Measurements from ENCODE around the gene ZBTB48. TPM values are rescaled to one million over a fixed set of nuclear protein-coding genes. Genes with fewer than 3 reads are reported as not detected.

Gene ZBTB48
- polyA plus RNA-seq, 1 of the 3 experiments (the other 2 are of a cell fraction), result 31.2 TPM

- H2AFZ ChIP-seq (ENCODE audit: low read depth), result no peak overlapping the region
- H3K4me1 ChIP-seq (ENCODE audit: control insufficient read depth in 1 of 2, insufficient read depth in 2 of 2, low read depth in 1 of 2, low read length in 1 of 2), result peaks cover 0 to 5% of the 10 kb centered on the region in 2 experiments; a peak in 1 of 4 replicates
- no peaks in the 10 kb centered on the region for H3K9me3 ChIP-seq
- peaks cover 3 to 36% of the 10 kb centered on the region in 2 experiments for H3K36me3 ChIP-seq (replicated peaks in 1 of 2; ENCODE audit: control insufficient read depth in 1 of 2, insufficient read depth in 2 of 2, low read length in 1 of 2)
- CTCF ChIA-PET, result interaction anchor here (1.2 to 2.0 kb wide), 2 partner anchors 17 to 74 kb away, joined by 6 to 7 read pairs; partner anchors contain the start of genes NOL9 and TAS1R1
- peaks cover 39% of the 10 kb centered on the region for H3K79me2 ChIP-seq (ENCODE audit: insufficient read depth)
- H3K27me3 ChIP-seq (ENCODE audit: insufficient read depth), result no peaks in the 10 kb centered on the region
- TF ChIP-seq ZBTB33 (IDR thresholded peaks at IDR 0.05; ENCODE audit: borderline replicate concordance, low read depth) (no peak), POLR2AphosphoS5 (IDR thresholded peaks at IDR 0.05; ENCODE audit: low read depth, low read length) (no peak), EP300 (IDR thresholded peaks at IDR 0.05; ENCODE audit: borderline replicate concordance in 1 of 2, low read depth in 1 of 2, low read length in 1 of 2) (no peak), YY1 (IDR thresholded peaks at IDR 0.05; ENCODE audit: low read depth) (no peak), GATA2 (CRISPR knock-in tag; IDR thresholded peaks at IDR 0.05) (no peak), GABPA (IDR thresholded peaks at IDR 0.05; ENCODE audit: low read depth) (no peak)
- POLR2A ChIA-PET, result no interaction called here
- no peak overlapping the region for H3K9ac ChIP-seq
- H3F3A ChIP-seq (replicated peaks; ENCODE audit: insufficient read depth), result peaks cover 11% of the 10 kb centered on the region
- H3K27ac ChIP-seq (ENCODE audit: low read depth in 2 of 2, low read length in 1 of 2), result no peak overlapping the region
- no peak for DNase-seq
- H3K4me3 ChIP-seq (ENCODE audit: low read depth in 2 of 2, low read length in 1 of 2), result no peak overlapping the region
- WGBS (ENCODE audit: low lambda C conversion rate), result 98% methylated on average over 5 of the region's 12 CpGs
- no peaks in the 10 kb centered on the region for H3K9me2 ChIP-seq
- H3K4me2 ChIP-seq, result no peak overlapping the region
- 0 out of 2 replicates have a peak, but pooled peaks cover 7% of the 10 kb centered on the region for H4K20me1 ChIP-seq (ENCODE audit: insufficient read depth)
Measured at GRCh38 chr1:6628971-6629479, 49.2 kb downstream of the ZBTB48 start.

GRCh38 chr1:6630027-6630426, 50.2 kb downstream of the ZBTB48 start:
- Histone ChIP-seq H3K9me2 (no peaks in the 10 kb centered on the region), H3K9me3 (no peaks in the 10 kb centered on the region), H3K4me3 (ENCODE audit: low read depth in 2 of 2, low read length in 1 of 2) (no peak overlapping the region), H4K20me1 (ENCODE audit: insufficient read depth) (no peaks in the 10 kb centered on the region), H3K36me3 (replicated peaks in 1 of 2; ENCODE audit: control insufficient read depth in 1 of 2, insufficient read depth in 2 of 2, low read length in 1 of 2) (peaks cover 0 to 44% of the 10 kb centered on the region in 2 experiments), H3K79me2 (ENCODE audit: insufficient read depth) (peaks cover 36% of the 10 kb centered on the region), H3K27ac (ENCODE audit: low read depth in 2 of 2, low read length in 1 of 2) (no peak overlapping the region), H3K4me2 (no peak overlapping the region), H3K9ac (no peak overlapping the region), H2AFZ (ENCODE audit: low read depth) (no peak overlapping the region), H3F3A (replicated peaks; ENCODE audit: insufficient read depth) (peaks cover 5% of the 10 kb centered on the region), H3K4me1 (ENCODE audit: control insufficient read depth in 1 of 2, insufficient read depth in 2 of 2, low read depth in 1 of 2, low read length in 1 of 2) (no peaks in the 10 kb centered on the region; a peak in 1 of 4 replicates), H3K27me3 (ENCODE audit: insufficient read depth) (no peaks in the 10 kb centered on the region)
- ChIA-PET CTCF (interaction anchor here (1.4 to 2.0 kb wide), 2 partner anchors 16 to 75 kb away, joined by 6 to 7 read pairs; partner anchors contain the start of genes NOL9 and TAS1R1), POLR2A (no interaction called here)
- TF ChIP-seq MAX (IDR thresholded peaks at IDR 0.05; ENCODE audit: low read depth) (no peak), TCF12 (IDR thresholded peaks at IDR 0.05) (no peak), RFX5 (IDR thresholded peaks at IDR 0.05; ENCODE audit: low read length) (no peak), USF2 (IDR thresholded peaks at IDR 0.05; ENCODE audit: borderline replicate concordance, low read depth, low read length) (no peak), RXRA (IDR thresholded peaks at IDR 0.05; ENCODE audit: borderline replicate concordance, low read depth) (no peak), GABPA (IDR thresholded peaks at IDR 0.05; ENCODE audit: low read depth) (no peak), ELF1 (IDR thresholded peaks at IDR 0.05) (no peak), EZH2phosphoT487 (IDR thresholded peaks at IDR 0.05; ENCODE audit: borderline replicate concordance, low read depth) (no peak), FOXM1 (IDR thresholded peaks at IDR 0.05; ENCODE audit: low read depth) (no peak), JUND (IDR thresholded peaks at IDR 0.05) (no peak), IRF3 (IDR thresholded peaks at IDR 0.05; ENCODE audit: low read depth, low read length) (no peak), USF1 (IDR thresholded peaks at IDR 0.05; ENCODE audit: borderline replicate concordance, low read depth) (no peak), RCOR1 (IDR thresholded peaks at IDR 0.05; ENCODE audit: low read length) (no peak), MXI1 (IDR thresholded peaks at IDR 0.05; ENCODE audit: low read depth, low read length) (no peak)
- DNase-seq, result no peak
- 70% methylated on average over 2 of the region's 8 CpGs for WGBS (ENCODE audit: low lambda C conversion rate)

All from SK-N-SH (cell line).